HG03439 (cell line): Measurements from ENCODE around the gene CHST11.
"Not testable (repeated sequence)": the region's sequence is repeated elsewhere in the genome, so short reads cannot be mapped to it uniquely, and the experiment has no call there.

Experiments used
- ATAC-seq: cut with Tn5 transposase; IDR thresholded peaks from one replicate; pipeline ENCODE4 v1.9.1; 2021; ENCODE audit warnings: mild to moderate bottlenecking, moderate library complexity; ENCODE audit not compliant: unreplicated experiment

CHST11 gene

GRCh38 chr12:104522985-104523722 is 66.4 kb downstream of the CHST11 start:
- ATAC-seq = no peak

- ATAC-seq = no peak
Measured at GRCh38 chr12:104524034-104524832, 67.5 kb downstream of the CHST11 start.

- ATAC-seq = no peak
Measured at GRCh38 chr12:104526320-104526719, 69.6 kb downstream of the CHST11 start.

GRCh38 chr12:104526751-104527150 is 70.0 kb downstream of the CHST11 start:
- no peak for ATAC-seq

GRCh38 chr12:104527653-104528052 is 70.9 kb downstream of the CHST11 start:
- ATAC-seq = not testable (repeated sequence)

GRCh38 chr12:104529130-104529874 is 72.6 kb downstream of the CHST11 start:
- no peak for ATAC-seq

GRCh38 chr12:104532636-104533035 is 75.9 kb downstream of the CHST11 start:
- ATAC-seq = no peak

- no peak for ATAC-seq
Measured at GRCh38 chr12:104533134-104533533, 76.4 kb downstream of the CHST11 start.

- no peak for ATAC-seq
Measured at GRCh38 chr12:104534162-104534856, 77.6 kb downstream of the CHST11 start.

- ATAC-seq = no peak
Measured at GRCh38 chr12:104534857-104535248, 78.1 kb downstream of the CHST11 start.

GRCh38 chr12:104535369-104535768 is 78.6 kb downstream of the CHST11 start:
- ATAC-seq = no peak

- no peak for ATAC-seq
Measured at GRCh38 chr12:104536841-104537240, 80.1 kb downstream of the CHST11 start.

- no peak for ATAC-seq
Measured at GRCh38 chr12:104538056-104538455, 81.3 kb downstream of the CHST11 start.

- ATAC-seq = no peak
Measured at GRCh38 chr12:104538891-104539462, 82.2 kb downstream of the CHST11 start.

- ATAC-seq = no peak
Measured at GRCh38 chr12:104544836-104545235, 88.1 kb downstream of the CHST11 start.

- ATAC-seq = no peak
Measured at GRCh38 chr12:104546575-104546974, 89.8 kb downstream of the CHST11 start.

- no peak for ATAC-seq
Measured at GRCh38 chr12:104547235-104547634, 90.5 kb downstream of the CHST11 start.

- no peak for ATAC-seq
Measured at GRCh38 chr12:104549815-104550480, 93.2 kb downstream of the CHST11 start.

- ATAC-seq = peak; percentile 76
Measured at GRCh38 chr12:104551313-104551931, 94.7 kb downstream of the CHST11 start.

- ATAC-seq = no peak
Measured at GRCh38 chr12:104553421-104553820, 96.7 kb downstream of the CHST11 start.
